LNCAP (cell line): ENCODE results near the gene CAPN5.

Experiments
- CTCF ChIP-seq: fragments of 450-650 bp; IDR thresholded peaks from 2 replicates; pipeline ENCODE4 v1.5.1; 2017; ENCODE audit warnings: mild to moderate bottlenecking

Gene CAPN5

GRCh38 chr11:77083566-77084245, 16.9 kb downstream of the CAPN5 start:
- no peak for TF ChIP-seq CTCF

- no peak for TF ChIP-seq CTCF
Observed at GRCh38 chr11:77084581-77085191, 17.9 kb downstream of the CAPN5 start.

GRCh38 chr11:77085652-77086051, 18.9 kb downstream of the CAPN5 start:
- no peak for TF ChIP-seq CTCF

GRCh38 chr11:77086521-77087472, 20.0 kb downstream of the CAPN5 start:
- TF ChIP-seq CTCF, result no peak

GRCh38 chr11:77087723-77088225, 21.0 kb downstream of the CAPN5 start:
- TF ChIP-seq CTCF, result no peak

GRCh38 chr11:77088236-77089003, 21.6 kb downstream of the CAPN5 start:
- no peak for TF ChIP-seq CTCF
